GM21367 (cell line): ENCODE data around the gene TPO.
"Not testable (repeated sequence)": the region's sequence is repeated elsewhere in the genome, so short reads cannot be mapped to it uniquely, and the experiment has no call there.

ENCODE experiments used
- ATAC-seq: cut with Tn5 transposase; IDR thresholded peaks from one replicate; pipeline ENCODE4 v1.9.1; 2021; ENCODE audit not compliant: unreplicated experiment

The TPO gene

DNA sequence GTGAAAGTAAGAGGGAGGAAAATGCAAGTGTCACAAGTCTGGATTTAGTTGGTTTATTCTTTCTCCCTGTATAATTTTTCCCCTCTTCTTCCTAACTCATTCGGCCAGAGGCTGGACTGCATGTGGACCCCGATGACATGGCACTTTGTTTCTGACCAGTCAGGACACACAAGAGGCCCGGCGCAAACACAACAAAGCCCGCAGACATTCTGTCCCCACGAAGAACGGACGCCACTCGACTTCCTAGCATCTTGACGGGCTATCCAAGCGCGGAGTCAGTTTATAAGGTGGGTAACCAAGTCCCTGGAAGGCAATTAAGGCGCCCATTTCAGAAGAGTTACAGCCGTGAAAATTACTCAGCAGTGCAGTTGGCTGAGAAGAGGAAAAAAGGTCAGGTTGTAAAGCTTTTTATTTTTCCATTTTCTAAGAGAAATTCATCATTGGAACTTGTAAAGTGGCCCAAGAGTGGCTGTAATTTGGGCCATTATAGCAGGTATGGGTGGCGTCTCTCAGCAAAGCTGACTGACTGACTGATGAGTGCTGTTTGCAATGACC lies at the start of gene TPO:
Gene TPO (plus strand): TSS at position 308 of the 555 bp plus-strand sequence. CDS start 946 bp downstream, outside the sequence.
- ATAC-seq = no peak

GRCh38 chr2:1366546-1367134 lies 46.6 kb upstream of the TPO start:
- no peak for ATAC-seq

- ATAC-seq = no peak
Measured at GRCh38 chr2:1367601-1368000, 45.7 kb upstream of the TPO start.

DNA sequence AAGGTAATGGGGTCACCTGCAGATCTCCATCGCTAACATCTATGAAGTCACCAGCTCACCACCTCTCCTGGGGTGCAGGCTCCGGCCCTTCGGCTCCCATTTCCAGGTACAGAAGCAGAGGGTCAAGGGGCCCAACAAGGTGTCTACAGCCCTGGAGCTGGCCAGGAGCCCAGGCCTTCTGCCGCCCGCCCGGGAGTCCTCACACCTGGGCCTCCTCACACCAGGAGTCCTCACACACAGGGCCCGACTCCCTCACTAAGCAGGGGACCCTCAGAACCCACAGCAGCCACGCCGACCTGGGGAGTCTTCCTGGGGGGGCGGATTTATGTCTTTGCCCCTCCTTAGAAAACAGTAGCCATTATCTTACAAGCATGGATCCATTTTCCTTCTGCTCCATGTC lies 43.4 kb upstream of the TPO start:
- no peak for ATAC-seq

- no peak for ATAC-seq
Measured at GRCh38 chr2:1370461-1370860, 42.8 kb upstream of the TPO start.

DNA sequence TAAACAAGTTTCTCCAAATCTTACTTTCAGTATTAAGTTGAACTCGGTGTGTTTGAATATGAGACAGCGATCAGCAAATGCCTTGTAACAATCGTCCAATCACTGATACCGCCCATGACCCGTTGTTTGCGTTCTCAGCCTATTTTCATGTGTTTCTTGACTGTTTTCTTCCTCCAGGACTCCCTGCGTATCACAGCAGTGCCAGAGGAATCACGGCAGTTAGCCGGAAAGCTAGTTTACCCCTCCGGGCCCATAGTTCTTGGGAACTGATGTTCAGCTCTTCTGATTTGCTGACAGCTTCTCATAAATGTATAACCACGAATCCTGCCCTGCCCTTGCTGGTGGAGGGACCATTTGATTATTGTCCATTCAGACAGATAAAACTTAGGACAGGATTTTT lies 42.2 kb upstream of the TPO start:
- no peak for ATAC-seq

DNA sequence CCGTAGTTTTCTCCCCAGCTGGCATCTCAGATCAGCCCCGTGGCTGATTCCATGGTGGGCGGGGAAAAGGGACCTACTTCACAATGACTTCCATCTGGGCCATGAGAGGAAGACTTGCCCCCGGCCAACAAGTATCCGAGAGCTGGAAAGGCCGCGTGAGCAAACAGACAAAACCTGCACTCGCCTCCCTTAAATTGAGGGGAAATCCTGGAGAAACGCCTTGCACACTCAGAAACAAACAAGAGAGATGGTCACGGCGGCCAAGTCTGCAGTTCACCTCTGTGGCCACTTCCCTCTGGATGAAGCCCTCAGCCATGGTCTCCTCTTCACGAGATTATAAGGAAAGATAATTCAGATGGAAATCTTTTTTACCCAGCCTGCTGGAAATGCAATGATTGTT lies 39.4 kb upstream of the TPO start:
- no peak for ATAC-seq

GRCh38 chr2:1374287-1374686 lies 39.0 kb upstream of the TPO start:
- no peak for ATAC-seq

DNA sequence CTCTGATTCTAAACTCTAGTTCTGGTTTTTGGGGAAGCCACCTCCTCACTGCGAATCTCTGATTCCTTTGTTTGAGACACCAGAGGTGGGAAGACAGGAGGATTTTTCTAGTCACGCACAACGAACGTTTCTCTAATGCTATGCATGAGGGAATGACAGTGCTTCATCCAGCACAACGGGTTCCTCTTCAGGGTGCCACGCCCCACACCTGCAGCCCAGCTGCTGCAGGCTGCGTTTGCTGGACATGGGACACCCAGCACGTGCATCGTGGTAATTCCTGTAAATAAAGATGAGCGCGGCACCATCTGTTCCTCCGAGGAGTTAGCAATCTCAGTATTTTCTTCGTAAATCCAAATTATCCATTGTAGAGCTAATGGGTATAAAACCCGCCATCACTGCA lies 37.5 kb upstream of the TPO start:
- no peak for ATAC-seq

GRCh38 chr2:1377473-1377872 lies 35.8 kb upstream of the TPO start:
- no peak for ATAC-seq

DNA sequence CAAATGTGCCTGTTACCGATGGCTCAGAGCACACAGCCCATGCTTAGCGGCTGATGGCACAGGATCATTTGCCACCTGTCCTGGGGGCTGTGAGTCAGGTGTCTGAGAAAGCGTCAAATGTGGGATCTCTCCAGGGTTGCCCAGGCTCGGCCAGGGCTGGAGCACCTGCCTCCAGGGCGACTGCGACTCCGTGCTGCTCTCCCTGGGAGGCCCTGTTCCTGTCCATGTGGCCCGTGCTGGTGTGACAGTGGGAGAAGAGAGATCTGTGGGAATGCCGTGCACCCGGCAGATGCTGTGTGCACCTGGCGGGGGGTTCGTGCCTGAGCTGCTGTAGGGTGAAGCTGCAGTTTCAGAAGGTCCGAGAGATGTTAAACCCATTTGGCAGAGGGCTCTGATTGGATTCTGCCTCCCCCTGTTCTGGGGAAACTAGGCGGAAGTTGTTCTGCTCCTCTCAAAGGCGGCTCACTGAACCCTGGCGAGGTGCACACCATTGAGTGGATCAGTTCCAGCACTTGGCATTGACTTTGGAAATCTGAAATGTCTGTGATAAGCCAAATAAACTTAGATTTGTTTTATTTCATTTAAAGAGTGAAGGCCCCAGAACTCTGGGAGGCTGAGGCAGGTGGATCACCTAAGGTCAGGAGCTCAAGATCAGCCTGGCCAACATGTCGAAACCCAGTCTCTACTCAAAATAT lies 34.7 kb upstream of the TPO start:
- ATAC-seq = no peak

GRCh38 chr2:1381644-1382043 lies 31.6 kb upstream of the TPO start:
- ATAC-seq = no peak

GRCh38 chr2:1387954-1388725 lies 25.1 kb upstream of the TPO start:
- not testable (repeated sequence) for ATAC-seq

GRCh38 chr2:1390118-1390517 lies 23.1 kb upstream of the TPO start:
- ATAC-seq = not testable (repeated sequence)

- ATAC-seq = no peak
Measured at GRCh38 chr2:1393321-1393720, 19.9 kb upstream of the TPO start.

GRCh38 chr2:1394709-1395408 lies 18.4 kb upstream of the TPO start:
- no peak for ATAC-seq

GRCh38 chr2:1397350-1397749 lies 15.9 kb upstream of the TPO start:
- ATAC-seq = no peak

DNA sequence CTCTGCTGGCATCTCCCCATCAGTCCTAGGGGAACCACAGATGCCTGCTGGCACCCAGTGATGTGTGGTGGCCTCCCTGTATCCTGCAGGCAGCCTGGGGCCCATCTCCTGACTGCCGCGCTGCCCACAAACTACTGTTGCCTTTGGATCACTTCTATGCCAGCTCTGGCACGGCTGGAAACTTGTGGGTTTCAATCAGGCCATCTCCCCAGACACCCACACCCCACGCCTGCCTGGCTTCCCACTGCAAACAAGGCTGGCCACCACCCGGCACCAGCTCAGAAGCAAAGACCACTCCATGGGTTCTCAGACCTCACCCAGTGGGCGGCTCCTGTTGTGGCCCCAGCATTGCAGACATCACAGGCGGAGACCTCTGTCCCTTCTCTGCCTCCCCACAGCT lies 15.1 kb upstream of the TPO start:
- no peak for ATAC-seq

DNA sequence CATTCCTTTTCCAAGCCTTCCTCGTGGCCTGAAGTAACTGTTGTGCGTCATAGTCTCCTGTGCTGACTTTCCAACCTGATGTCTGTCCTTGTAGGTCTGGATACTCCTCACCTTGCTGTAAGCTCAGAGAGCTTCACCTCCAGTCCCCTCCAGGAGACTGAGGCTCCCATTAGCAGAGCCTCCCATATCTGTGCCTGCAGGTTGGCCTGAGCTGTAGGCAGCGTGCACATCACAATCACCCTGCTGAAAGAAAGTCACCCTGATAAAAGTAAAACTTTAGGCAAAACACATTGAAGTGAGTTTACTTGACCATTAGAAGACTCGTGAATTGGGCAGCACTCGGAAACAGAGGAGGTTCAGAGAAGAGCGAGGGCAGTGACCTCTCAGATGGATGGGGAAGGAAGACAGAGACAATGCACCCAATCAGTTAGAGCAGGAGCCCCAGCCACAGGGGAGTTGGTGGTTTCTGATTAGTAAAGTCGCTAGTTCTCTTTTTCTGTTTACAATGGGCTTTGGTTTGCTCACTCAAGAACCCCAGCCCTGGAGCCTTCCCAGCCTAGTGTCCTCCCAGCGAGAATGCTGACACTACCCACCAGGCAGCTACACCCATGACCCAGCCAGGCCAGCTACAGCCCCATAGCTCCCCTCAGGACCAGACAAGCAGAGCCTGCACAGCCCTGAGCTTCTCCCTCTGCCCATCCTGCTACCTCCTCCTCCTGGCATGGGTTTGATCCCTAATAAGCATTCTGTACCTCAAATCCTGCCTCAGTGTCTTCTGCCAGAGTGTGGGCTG lies 12.1 kb upstream of the TPO start:
- no peak for ATAC-seq

- ATAC-seq = no peak
Measured at GRCh38 chr2:1402064-1402463, 11.2 kb upstream of the TPO start.
